Astrocyte (in vitro differentiated cells and primary cell): ENCODE results near the gene PDC. TPM values are rescaled to one million over a fixed set of nuclear protein-coding genes. Genes with fewer than 3 reads are reported as not detected.
A peak's percentile ranks its signal among the peaks of the same experiment; 100 is the strongest.

Experiments used
- DNase-seq: peaks from one replicate; pipeline ENCODE4 v3.0.0-alpha.2; 2010; ENCODE audit warnings: low read depth
- FAIRE-seq: peaks from 2 replicates; lab custom pipeline; 2011; peaks lifted over from hg19 to GRCh38; lab: Jason Lieb, UNC
- H2AFZ ChIP-seq: 2 replicates; pipeline ENCODE4 v1.6.0; 2012; ENCODE audit warnings: low read depth, low read length, inconsistent platforms
- H3K27ac ChIP-seq: 2 replicates; pipeline ENCODE4 v1.5.1; 2011; ENCODE audit warnings: low read depth, low read length, inconsistent platforms
- H3K27me3 ChIP-seq: 2 replicates; pipeline ENCODE4 v1.6.0; 2011; ENCODE audit warnings: low read length, inconsistent platforms; ENCODE audit not compliant: insufficient read depth
- H3K36me3 ChIP-seq: 2 replicates; pipeline ENCODE4 v1.5.1; 2011; ENCODE audit warnings: low read length, inconsistent platforms; ENCODE audit not compliant: insufficient read depth
- H3K4me1 ChIP-seq: 2 replicates; pipeline ENCODE4 v1.5.1; 2011; ENCODE audit warnings: low read length, inconsistent platforms; ENCODE audit not compliant: insufficient read depth
- H3K4me2 ChIP-seq: 2 replicates; pipeline ENCODE4 v1.6.0; 2012; ENCODE audit warnings: low read length, inconsistent platforms
- H3K4me3 ChIP-seq: 2 replicates; pipeline ENCODE4 v1.5.1; 2011; ENCODE audit warnings: low read depth, mild to moderate bottlenecking, low read length, inconsistent platforms; ENCODE audit not compliant: insufficient read depth
- H3K79me2 ChIP-seq: 2 replicates; pipeline ENCODE4 v1.6.0; 2012; ENCODE audit warnings: mild to moderate bottlenecking, low read length, inconsistent platforms; ENCODE audit not compliant: insufficient read depth
- H3K9ac ChIP-seq: 2 replicates; pipeline ENCODE4 v1.6.0; 2012; ENCODE audit warnings: mild to moderate bottlenecking, low read length, inconsistent platforms
- H3K9me3 ChIP-seq: 2 replicates; pipeline ENCODE4 v1.5.1; 2012; ENCODE audit warnings: low read depth, mild to moderate bottlenecking, low read length, inconsistent platforms; ENCODE audit not compliant: insufficient read depth
- H4K20me1 ChIP-seq: 2 replicates; pipeline ENCODE4 v1.6.0; 2012; ENCODE audit warnings: low read length, inconsistent platforms; ENCODE audit not compliant: insufficient read depth
- H3K27ac Mint-ChIP-seq: one replicate; pipeline ENCODE4 v1.8.0; 2021; ENCODE audit warnings: mild to moderate bottlenecking, mixed read lengths; ENCODE audit not compliant: unreplicated experiment
- H3K27me3 Mint-ChIP-seq: one replicate; pipeline ENCODE4 v1.8.0; 2021; ENCODE audit warnings: low read depth, mixed read lengths; ENCODE audit not compliant: unreplicated experiment
- H3K36me3 Mint-ChIP-seq: one replicate; pipeline ENCODE4 v1.8.0; 2021; ENCODE audit warnings: low read depth, mixed read lengths; ENCODE audit not compliant: unreplicated experiment
- H3K4me1 Mint-ChIP-seq: one replicate; pipeline ENCODE4 v1.8.0; 2021; ENCODE audit warnings: low read depth, mixed read lengths; ENCODE audit not compliant: unreplicated experiment
- H3K4me3 Mint-ChIP-seq: one replicate; pipeline ENCODE4 v1.8.0; 2021; ENCODE audit warnings: mild to moderate bottlenecking, moderate library complexity, mixed read lengths; ENCODE audit not compliant: unreplicated experiment
- H3K9me3 Mint-ChIP-seq: one replicate; pipeline ENCODE4 v1.8.0; 2021; ENCODE audit warnings: mild to moderate bottlenecking, mixed read lengths; ENCODE audit not compliant: unreplicated experiment
- CTCF ChIP-seq: IDR thresholded peaks from 2 replicates; pipeline ENCODE4 v1.5.1; 2011; ENCODE audit warnings: low read depth, mild to moderate bottlenecking, inconsistent platforms, low read length, moderate library complexity; ENCODE audit not compliant: insufficient read depth
- EZH2 ChIP-seq: IDR thresholded peaks from 2 replicates; pipeline ENCODE4 v1.6.1; 2012; ENCODE audit warnings: mild to moderate bottlenecking, low read length, inconsistent platforms; ENCODE audit not compliant: insufficient read depth
- total RNA-seq: library from RNA; stranded (reverse); gene quantifications from 2 replicates; pipeline ENCODE4 v1.2.1, GENCODE V29; 2021

PDC gene
- total RNA-seq, 1 donor from 2014 or later = not detected

- Histone ChIP-seq H3K4me1 (peaks cover 20% of the 10 kb centered on the region), H3K79me2 (no peaks in the 10 kb centered on the region), H3K4me3 (no peak overlapping the region), H4K20me1 (no peaks in the 10 kb centered on the region), H3K9me3 (no peaks in the 10 kb centered on the region), H3K36me3 (no peaks in the 10 kb centered on the region), H3K9ac (no peak overlapping the region), H3K4me2 (no peak overlapping the region), H3K27me3 (no peaks in the 10 kb centered on the region), H3K27ac (no peak overlapping the region), H2AFZ (no peak overlapping the region)
- Mint-ChIP-seq H3K4me1 (peaks cover 23% of the 10 kb centered on the region), H3K4me3 (no peak overlapping the region), H3K27ac (no peak overlapping the region), H3K9me3 (peaks cover 2% of the 10 kb centered on the region), H3K27me3 (no peaks in the 10 kb centered on the region), H3K36me3 (no peaks in the 10 kb centered on the region)
- DNase-seq (no peak), FAIRE-seq (no peak)
- TF ChIP-seq CTCF (no peak), EZH2 (no peak)
These were observed 35.4 kb upstream of the PDC start for GRCh38 chr1:186496171-186496851.

- peaks cover 20% of the 10 kb centered on the region for H3K4me1 ChIP-seq
- H3K27ac Mint-ChIP-seq = no peak overlapping the region
- H3K9ac ChIP-seq = no peak overlapping the region
- DNase-seq (peak; percentile 11), FAIRE-seq (no peak)
- H3K4me3 ChIP-seq = no peak overlapping the region
- no peaks in the 10 kb centered on the region for H3K36me3 Mint-ChIP-seq
- H3K27me3 Mint-ChIP-seq = no peaks in the 10 kb centered on the region
- H2AFZ ChIP-seq = no peak overlapping the region
- TF ChIP-seq EZH2 (no peak), CTCF (no peak)
- H3K79me2 ChIP-seq = no peaks in the 10 kb centered on the region
- H3K4me2 ChIP-seq = no peak overlapping the region
- H3K27ac ChIP-seq = no peak overlapping the region
- H3K4me1 Mint-ChIP-seq = peaks cover 23% of the 10 kb centered on the region
- no peaks in the 10 kb centered on the region for H3K27me3 ChIP-seq
- no peak overlapping the region for H3K4me3 Mint-ChIP-seq
- peaks cover 2% of the 10 kb centered on the region for H3K9me3 Mint-ChIP-seq
- no peaks in the 10 kb centered on the region for H3K36me3 ChIP-seq
- H3K9me3 ChIP-seq = no peaks in the 10 kb centered on the region
- no peaks in the 10 kb centered on the region for H4K20me1 ChIP-seq
These were observed 33.9 kb upstream of the PDC start for GRCh38 chr1:186494832-186495271.
